HepG2 (cell line): Measurements from ENCODE around the gene ANKS1B. TPM values are rescaled to one million over a fixed set of nuclear protein-coding genes. Genes with fewer than 3 reads are reported as not detected.
A peak's percentile ranks its signal among the peaks of the same experiment; 100 is the strongest.

Source experiments
- ATAC-seq: fragments of 200-7000 bp; cut with Tn5 transposase; 3 replicates; pipeline ENCODE4 v1.9.1; 2020; ENCODE audit warnings: mild to moderate bottlenecking, moderate library complexity
- BruUV-seq: library from RNA; stranded (reverse); fragments of 400-500 nt; replicated peaks from 2 replicates; lab custom pipeline; 2021; lab: Mats Ljungman, UMichigan
- CTCF ChIA-PET: fragments of 300-600 bp; formaldehyde crosslinking; extraction: SDS; loops from one replicate; lab custom pipeline; 2021; ENCODE audit warnings: low total read pairs, inconsistent platforms, low intra/inter-chr PET ratio; lab: Yijun Ruan, JAX
- POLR2A ChIA-PET: fragments of 350-600 bp; sonication (Branson Sonifier 250); formaldehyde crosslinking; loops from one replicate; lab custom pipeline; 2020; ENCODE audit warnings: antibody characterized with exemption, inconsistent platforms; lab: Yijun Ruan, JAX
- DNase-seq: peaks from one replicate; pipeline ENCODE4 v3.0.0-alpha.2; 2015; ENCODE audit warnings: low spot score
- FAIRE-seq: peaks from 3 replicates; lab custom pipeline; 2011; peaks lifted over from hg19 to GRCh38; lab: Jason Lieb, UNC
- H2AFZ ChIP-seq: one replicate; pipeline ENCODE4 v1.6.1; 2011; ENCODE audit warnings: low read length, inconsistent platforms
- H3K27ac ChIP-seq: fragments of 300-600 bp; 3 replicates; pipeline ENCODE4 v1.8.0; 2011; ENCODE audit warnings: mixed run types, mild to moderate bottlenecking, mixed read lengths, low read length, inconsistent platforms; ENCODE audit not compliant: insufficient read depth; ENCODE audit errors: extremely low read length
- H3K27me3 ChIP-seq, 2 experiments: fragments of 200-600 bp in 1 of 2; 2 replicates in 1 of 2; 3 replicates in 1 of 2; pipeline versions ENCODE4 v1.6.0 to v1.8.0; 2011; ENCODE audit warnings: low read length in 2 of 2, mild to moderate bottlenecking in 2 of 2, moderate library complexity in 2 of 2, inconsistent platforms in 1 of 2; ENCODE audit not compliant: insufficient read depth in 2 of 2, control insufficient read depth in 1 of 2
- H3K36me3 ChIP-seq, 2 experiments: fragments of 200-600 bp in 1 of 2; replicated peaks in 1 of 2; 2 replicates in 1 of 2; 3 replicates in 1 of 2; pipeline versions ENCODE4 v1.5.1 to v1.8.0; 2011; ENCODE audit warnings: low read length in 2 of 2, inconsistent platforms in 1 of 2; ENCODE audit not compliant: insufficient read depth in 2 of 2, control insufficient read depth in 1 of 2
- H3K4me1 ChIP-seq: 2 replicates; pipeline ENCODE4 v1.5.1; 2012; ENCODE audit warnings: low read length, inconsistent platforms; ENCODE audit not compliant: insufficient read depth
- H3K4me2 ChIP-seq: 2 replicates; pipeline ENCODE4 v1.6.0; 2011; ENCODE audit warnings: low read depth, low read length, inconsistent platforms
- H3K4me3 ChIP-seq, 3 experiments: fragments of 200-600 bp in 1 of 3; sonication (generic), shearing (Covaris generic) in 1 of 3; replicated peaks in 1 of 3; 2 replicates each; pipeline ENCODE4 v1.5.1; 2011 to 2016; ENCODE audit warnings: low read length in 3 of 3, inconsistent platforms in 2 of 3, low read depth in 2 of 3, mild to moderate bottlenecking in 2 of 3, control low read depth in 1 of 3, mixed read lengths in 1 of 3; ENCODE audit not compliant: insufficient read depth in 1 of 3
- H3K79me2 ChIP-seq: one replicate; pipeline ENCODE4 v1.6.1; 2011; ENCODE audit warnings: low read length, inconsistent platforms; ENCODE audit not compliant: insufficient read depth
- H3K9ac ChIP-seq: 2 replicates; pipeline ENCODE4 v1.6.0; 2011; ENCODE audit warnings: mild to moderate bottlenecking, low read depth, low read length, inconsistent platforms; ENCODE audit not compliant: insufficient read depth
- H3K9me3 ChIP-seq: 2 replicates; pipeline ENCODE4 v1.5.1; 2012; ENCODE audit warnings: mild to moderate bottlenecking, low read length
- H4K20me1 ChIP-seq: 2 replicates; pipeline ENCODE4 v1.6.0; 2011; ENCODE audit warnings: inconsistent platforms, mild to moderate bottlenecking, low read length, moderate library complexity; ENCODE audit not compliant: insufficient read depth
- ATM ChIP-seq: fragments of 450-650 bp; IDR thresholded peaks from 2 replicates; pipeline ENCODE4 v1.7.1; 2017; ENCODE audit warnings: mild to moderate bottlenecking, borderline replicate concordance
- CREBL2 ChIP-seq: sonication (generic); formaldehyde crosslinking; IDR thresholded peaks from 2 replicates; pipeline ENCODE4 v1.8.1; 2023; ENCODE audit warnings: missing genetic modification reagents, mild to moderate bottlenecking, borderline replicate concordance
- ELF1 ChIP-seq: sonication (generic); formaldehyde crosslinking; IDR thresholded peaks from 2 replicates; pipeline ENCODE4 v1.4.0; 2020; ENCODE audit warnings: missing genetic modification reagents
- HMGXB3 ChIP-seq: sonication (generic); formaldehyde crosslinking; IDR thresholded peaks from 2 replicates; pipeline ENCODE4 v1.4.0; 2020; ENCODE audit warnings: missing genetic modification reagents, borderline replicate concordance
- HOXA3 ChIP-seq: sonication (generic); formaldehyde crosslinking; IDR thresholded peaks from 2 replicates; pipeline ENCODE4 v1.5.0; 2020; ENCODE audit warnings: missing genetic modification reagents
- KMT2A ChIP-seq: sonication (generic); formaldehyde crosslinking; IDR thresholded peaks from 2 replicates; pipeline ENCODE4 v1.4.0; 2020; ENCODE audit warnings: missing genetic modification reagents
- MZF1 ChIP-seq: sonication (generic); formaldehyde crosslinking; IDR thresholded peaks from 2 replicates; pipeline ENCODE4 v1.8.1; 2023; ENCODE audit warnings: mild to moderate bottlenecking, missing genetic modification reagents, borderline replicate concordance
- NONO ChIP-seq, 2 experiments: fragments of 450-650 bp in 1 of 2; sonication (generic) in 1 of 2; formaldehyde crosslinking in 1 of 2; IDR thresholded peaks in 1 of 2; conservative IDR thresholded peaks in 1 of 2; 2 replicates each; pipeline versions ENCODE4 v1.6.1 to v1.8.0; 2017 to 2022; ENCODE audit warnings: mild to moderate bottlenecking in 1 of 2, missing genetic modification reagents in 1 of 2, moderate library complexity in 1 of 2
- RXRA ChIP-seq: sonication (generic); formaldehyde crosslinking; IDR thresholded peaks from 2 replicates; pipeline ENCODE4 v1.5.1; 2020; ENCODE audit warnings: missing genetic modification reagents
- STAG1 ChIP-seq: sonication (generic); formaldehyde crosslinking; IDR thresholded peaks from 2 replicates; pipeline ENCODE4 v1.4.0; 2020; ENCODE audit warnings: missing genetic modification reagents
- ZNF446 ChIP-seq: sonication (generic); formaldehyde crosslinking; IDR thresholded peaks from 2 replicates; pipeline ENCODE4 v1.5.0; 2020; ENCODE audit warnings: mild to moderate bottlenecking, missing genetic modification reagents
- ZNF605 ChIP-seq: sonication (generic); formaldehyde crosslinking; IDR thresholded peaks from 2 replicates; pipeline ENCODE4 v1.8.0; 2022; ENCODE audit warnings: mild to moderate bottlenecking, missing genetic modification reagents
- ZNF674 ChIP-seq: sonication (generic); formaldehyde crosslinking; IDR thresholded peaks from 2 replicates; pipeline ENCODE4 v1.5.0; 2020; ENCODE audit warnings: low read depth, mild to moderate bottlenecking, missing genetic modification reagents
- WGBS: methylation state at CpG from one replicate; pipeline ENCODE4 v1.1.6; 2017; ENCODE audit warnings: low lambda C conversion rate; 5-methylcytosine and 5-hydroxymethylcytosine counted together
- in situ Hi-C: cut with HindIII; loops from 2 replicates; pipeline ENCODE4 v1.10.0; 2017; ENCODE audit warnings: low pct_unique_long_range_greater_than_20kb; ENCODE audit not compliant: extremely low pct_ligation_motif_present
- intact Hi-C: fragments of 100-400 bp; cut with micrococcal nuclease; formaldehyde crosslinking; loops from one replicate; pipeline ENCODE4 v1.10.0; 2022; ENCODE audit not compliant: unreplicated experiment
- polyA plus RNA-seq, 8 experiments: library from polyadenylated mRNA; depleted of rRNA in 3 of 8; stranded (reverse) in 7 of 8; unstranded in 1 of 8; fragments of >200 nt; fragmentation: Illumina TruSeq in 4 of 8; extraction: Trizol in 4 of 8; gene quantifications; 2 replicates each; pipeline versions ENCODE4 v1.2.1 to v1.2.3, GENCODE V29; 2011 to 2016; ENCODE audit warnings: low read depth in 4 of 8, missing spikeins in 1 of 8, mixed read lengths in 1 of 8; ENCODE audit not compliant: insufficient read depth in 1 of 8
- total RNA-seq, 5 experiments: library from RNA; depleted of rRNA; stranded (reverse); fragments of >200 nt; fragmentation: Illumina TruSeq; extraction: Trizol; gene quantifications; 2 replicates each; pipeline ENCODE4 v1.2.3, GENCODE V29; 2016; ENCODE audit warnings: low read depth in 1 of 5
- TF ChIP-seq, protein P1 (sequence below): sonication (generic); formaldehyde crosslinking; IDR thresholded peaks from 2 replicates; pipeline ENCODE4 v1.5.0; 2020; ENCODE audit warnings: mild to moderate bottlenecking, missing genetic modification reagents, moderate library complexity
- TF ChIP-seq, protein P2 (sequence below): sonication (generic); formaldehyde crosslinking; IDR thresholded peaks from 2 replicates; pipeline ENCODE4 v1.8.0; 2022; ENCODE audit warnings: missing genetic modification reagents, mild to moderate bottlenecking, moderate library complexity, borderline replicate concordance

Gene ANKS1B
- total and polyA plus RNA-seq, 2 of the 13 experiments (the other 11 are each of a cell fraction or from before 2014, with no cell fraction given): 0.15 TPM; not detected in 1

DNA sequence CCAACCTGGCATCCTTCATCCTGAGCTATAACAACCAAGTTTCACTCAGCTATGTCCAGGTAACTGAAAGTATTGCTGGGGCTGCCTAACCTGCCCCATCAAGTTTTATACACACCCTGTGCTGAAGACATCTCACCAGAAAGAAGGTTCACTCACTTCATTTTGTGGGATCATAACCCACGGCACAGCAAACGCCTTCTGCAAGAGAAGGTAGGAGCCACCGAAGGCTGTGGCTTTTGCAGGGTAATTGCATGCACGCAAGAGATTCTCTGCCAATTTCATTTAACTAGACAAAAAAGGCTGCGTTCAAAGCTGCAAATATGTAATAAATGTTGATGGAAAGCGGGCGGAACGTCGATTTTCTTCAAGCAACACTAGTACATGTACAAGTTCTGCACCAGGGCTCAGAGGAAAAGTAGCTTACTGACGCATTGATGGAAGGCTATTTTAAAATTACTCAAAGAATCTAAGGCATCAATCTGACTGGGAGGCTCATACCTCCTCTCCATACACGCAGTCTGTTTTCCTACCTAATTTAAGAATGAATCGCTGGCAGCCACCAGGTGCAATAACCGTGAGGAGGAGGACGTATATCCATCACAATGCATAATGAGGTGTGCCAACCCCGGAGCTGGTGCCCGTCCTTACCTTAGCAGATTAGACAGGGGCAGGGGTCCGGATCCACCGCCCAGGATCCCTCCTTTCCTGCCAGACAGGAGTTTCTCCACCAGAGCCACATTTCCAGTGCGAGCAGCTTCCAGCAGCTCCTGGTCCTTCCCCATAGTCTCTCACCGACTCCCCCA is 1.1 kb downstream of the ANKS1B start:
- Histone ChIP-seq H2AFZ (no peak overlapping the region), H3K9me3 (no peaks in the 10 kb centered on the region), H3K4me2 (no peak overlapping the region), H4K20me1 (no peaks in the 10 kb centered on the region), H3K36me3 (no peaks in the 10 kb centered on the region), H3K4me3 (no peak overlapping the region; a peak in 1 of 6 replicates), H3K79me2 (no peaks in the 10 kb centered on the region), H3K27ac (no peak overlapping the region), H3K9ac (no peak overlapping the region), H3K27me3 (peaks cover 3 to 26% of the 10 kb centered on the region in 2 experiments; a peak in 3 of 5 replicates), H3K4me1 (peaks cover 6% of the 10 kb centered on the region; the same call in 1 of the 2 replicates)
- DNase-seq: no peak
- ChIA-PET CTCF (no interaction called here), POLR2A (no interaction called here)
- BruUV-seq: no TSS peak
- 41% methylated on average over 12 of the region's 20 CpGs for WGBS
- in situ Hi-C loops: no loop called here
- peak; percentile 57 for ATAC-seq
- no peak for FAIRE-seq
- intact Hi-C loops: no loop called here
- TF ChIP-seq, protein P1, sequence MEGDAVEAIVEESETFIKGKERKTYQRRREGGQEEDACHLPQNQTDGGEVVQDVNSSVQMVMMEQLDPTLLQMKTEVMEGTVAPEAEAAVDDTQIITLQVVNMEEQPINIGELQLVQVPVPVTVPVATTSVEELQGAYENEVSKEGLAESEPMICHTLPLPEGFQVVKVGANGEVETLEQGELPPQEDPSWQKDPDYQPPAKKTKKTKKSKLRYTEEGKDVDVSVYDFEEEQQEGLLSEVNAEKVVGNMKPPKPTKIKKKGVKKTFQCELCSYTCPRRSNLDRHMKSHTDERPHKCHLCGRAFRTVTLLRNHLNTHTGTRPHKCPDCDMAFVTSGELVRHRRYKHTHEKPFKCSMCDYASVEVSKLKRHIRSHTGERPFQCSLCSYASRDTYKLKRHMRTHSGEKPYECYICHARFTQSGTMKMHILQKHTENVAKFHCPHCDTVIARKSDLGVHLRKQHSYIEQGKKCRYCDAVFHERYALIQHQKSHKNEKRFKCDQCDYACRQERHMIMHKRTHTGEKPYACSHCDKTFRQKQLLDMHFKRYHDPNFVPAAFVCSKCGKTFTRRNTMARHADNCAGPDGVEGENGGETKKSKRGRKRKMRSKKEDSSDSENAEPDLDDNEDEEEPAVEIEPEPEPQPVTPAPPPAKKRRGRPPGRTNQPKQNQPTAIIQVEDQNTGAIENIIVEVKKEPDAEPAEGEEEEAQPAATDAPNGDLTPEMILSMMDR (CRISPR knock-in tag): no peak
- TF ChIP-seq RXRA (CRISPR knock-in tag) (no peak), HMGXB3 (no peak), CREBL2 (CRISPR knock-in tag) (no peak), MZF1 (no peak), ZNF674 (CRISPR knock-in tag) (no peak), ZNF605 (no peak), HOXA3 (CRISPR knock-in tag) (no peak), KMT2A (no peak), ATM (no peak), ELF1 (CRISPR knock-in tag) (no peak), STAG1 (no peak), ZNF446 (no peak), NONO (IDR thresholded peaks at IDR 0.05) (no peak), NONO (CRISPR knock-in tag; conservative IDR thresholded peaks at IDR 0.05) (no peak)
- TF ChIP-seq, protein P2, sequence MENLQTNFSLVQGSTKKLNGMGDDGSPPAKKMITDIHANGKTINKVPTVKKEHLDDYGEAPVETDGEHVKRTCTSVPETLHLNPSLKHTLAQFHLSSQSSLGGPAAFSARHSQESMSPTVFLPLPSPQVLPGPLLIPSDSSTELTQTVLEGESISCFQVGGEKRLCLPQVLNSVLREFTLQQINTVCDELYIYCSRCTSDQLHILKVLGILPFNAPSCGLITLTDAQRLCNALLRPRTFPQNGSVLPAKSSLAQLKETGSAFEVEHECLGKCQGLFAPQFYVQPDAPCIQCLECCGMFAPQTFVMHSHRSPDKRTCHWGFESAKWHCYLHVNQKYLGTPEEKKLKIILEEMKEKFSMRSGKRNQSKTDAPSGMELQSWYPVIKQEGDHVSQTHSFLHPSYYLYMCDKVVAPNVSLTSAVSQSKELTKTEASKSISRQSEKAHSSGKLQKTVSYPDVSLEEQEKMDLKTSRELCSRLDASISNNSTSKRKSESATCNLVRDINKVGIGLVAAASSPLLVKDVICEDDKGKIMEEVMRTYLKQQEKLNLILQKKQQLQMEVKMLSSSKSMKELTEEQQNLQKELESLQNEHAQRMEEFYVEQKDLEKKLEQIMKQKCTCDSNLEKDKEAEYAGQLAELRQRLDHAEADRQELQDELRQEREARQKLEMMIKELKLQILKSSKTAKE (CRISPR knock-in tag): no peak
